Measurements from ENCODE around the gene DENND1A.
A peak's percentile ranks its signal among the peaks of the same experiment; 100 is the strongest.
"Not testable (repeated sequence)": the region's sequence is repeated elsewhere in the genome, so short reads cannot be mapped to it uniquely, and the experiment has no call there.

Gene DENND1A

DNA sequence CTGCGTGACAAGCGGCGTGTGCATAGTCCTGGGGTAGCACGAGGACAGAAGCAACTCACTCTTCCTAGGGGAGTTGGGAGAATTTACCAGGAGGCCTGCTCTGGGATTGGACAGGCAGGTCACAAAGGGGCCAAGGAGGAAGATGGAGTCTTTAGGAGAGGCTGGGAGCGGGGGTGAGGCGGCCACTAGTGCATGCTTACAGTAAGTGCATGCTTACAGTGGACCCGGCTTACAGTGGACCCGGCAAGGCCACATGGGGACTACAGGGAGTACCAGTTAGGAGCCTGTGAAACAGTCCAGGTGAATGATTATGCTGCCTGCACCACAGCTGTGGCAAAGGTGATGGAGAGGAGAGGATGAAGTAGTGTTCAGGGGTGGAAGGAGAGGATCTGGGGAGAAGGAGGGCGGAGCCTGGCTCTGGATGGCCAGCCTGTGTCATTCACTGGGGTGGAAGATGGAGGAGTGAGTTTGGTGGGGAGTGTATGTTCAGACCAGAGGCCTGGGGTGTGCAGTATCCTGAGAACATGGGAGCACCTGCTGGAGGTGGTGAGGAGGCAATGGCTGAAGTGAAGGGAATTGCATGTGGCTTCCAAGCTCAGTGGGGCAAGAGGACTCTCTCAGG lies 495.2 kb downstream of the DENND1A start:
- Histone ChIP-seq H3K9me3 (ENCODE audit: insufficient read depth, low read length) (no peaks in the 10 kb centered on the region), H3K4me3 (ENCODE audit: insufficient read length, low read depth) (no peak overlapping the region), H3K27me3 (ENCODE audit: insufficient read depth, insufficient read length) (no peaks in the 10 kb centered on the region), H3K9ac (ENCODE audit: insufficient read length, low read depth) (no peak overlapping the region), H3K4me1 (ENCODE audit: insufficient read depth, insufficient read length) (peaks cover 6% of the 10 kb centered on the region), H3K36me3 (ENCODE audit: insufficient read depth, insufficient read length, low read length) (no peaks in the 10 kb centered on the region)
- TF ChIP-seq YY1 (IDR thresholded peaks at IDR 0.05; ENCODE audit: insufficient read depth, insufficient read length), result peak; percentile 16
- TF ChIP-seq ZNF274 (IDR thresholded peaks at IDR 0.05; ENCODE audit: low read depth, low read length), result no peak
- TF ChIP-seq SUZ12 (IDR thresholded peaks at IDR 0.05; ENCODE audit: extremely low read depth, insufficient read depth, insufficient read length), result no peak
- DNase-seq (ENCODE audit: low read depth, low spot score), result peak; percentile 50

DNA sequence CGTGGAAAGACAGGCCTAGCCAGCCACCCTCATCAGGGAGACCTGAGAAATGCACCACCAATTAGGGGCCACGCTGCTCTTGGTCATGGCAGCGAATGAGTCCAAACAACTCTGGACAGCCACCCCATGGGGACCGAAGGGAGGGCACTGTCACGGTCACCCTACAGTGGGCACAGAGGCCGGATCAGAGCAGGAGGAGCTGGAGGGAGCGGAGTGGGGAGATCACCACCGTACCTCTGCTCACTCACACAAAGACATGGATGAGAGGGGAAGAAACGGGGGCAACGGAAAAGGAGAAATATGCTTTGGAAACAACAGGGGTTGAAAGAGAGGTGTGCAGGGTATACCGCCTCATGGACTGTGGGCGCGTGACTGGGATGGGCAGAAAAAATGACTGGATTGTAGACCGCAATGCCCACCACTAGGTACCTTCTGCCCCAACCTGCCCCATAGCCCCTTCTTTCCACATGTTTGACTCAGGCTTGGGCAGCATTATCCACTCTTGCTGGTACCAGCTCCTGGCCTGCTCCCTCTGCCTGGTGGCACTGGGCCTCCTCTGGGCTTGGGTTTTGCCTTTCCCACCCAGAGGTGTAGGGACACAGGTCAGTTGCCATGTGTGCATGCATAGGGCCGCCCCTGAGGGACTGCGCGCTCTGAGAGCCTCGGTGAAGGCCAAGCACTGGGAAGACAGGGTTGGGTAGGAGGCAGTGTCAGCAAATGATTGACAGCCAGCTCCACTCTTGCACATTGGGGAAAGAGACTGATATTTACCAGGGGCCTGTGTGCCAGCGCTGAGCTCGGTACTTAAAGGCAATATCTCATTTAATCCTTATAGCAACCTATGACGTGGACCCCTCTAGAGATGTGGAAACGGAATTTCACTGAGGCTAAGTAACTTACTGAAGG lies 497.3 kb downstream of the DENND1A start:
- no peaks in the 10 kb centered on the region for H3K4me1 ChIP-seq (ENCODE audit: insufficient read depth, insufficient read length)
- no peak for DNase-seq (ENCODE audit: low read depth, low spot score)
- H3K4me3 ChIP-seq (ENCODE audit: insufficient read length, low read depth), result no peak overlapping the region

DNA sequence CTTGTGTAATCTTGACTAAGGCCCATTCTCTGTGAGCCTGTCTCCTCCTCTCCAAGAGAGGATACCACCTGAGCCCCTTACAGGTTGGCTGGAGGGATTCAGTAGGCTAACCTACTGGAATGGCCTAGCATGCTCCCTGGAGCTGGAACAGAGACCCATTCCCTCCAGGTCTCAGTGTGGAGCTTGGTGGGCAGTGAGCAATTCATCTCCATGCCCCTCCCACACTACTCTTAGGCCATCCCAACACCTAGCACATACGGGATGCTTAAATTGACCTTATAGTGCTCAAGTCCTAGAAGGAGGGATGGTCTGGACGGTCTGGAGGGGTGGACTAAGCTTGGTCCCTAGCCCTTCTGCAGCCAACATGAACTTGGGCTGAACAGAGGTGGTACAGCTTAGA lies 498.3 kb downstream of the DENND1A start:
- no peaks in the 10 kb centered on the region for H3K9me3 ChIP-seq (ENCODE audit: insufficient read depth, low read length)
- peaks cover 2% of the 10 kb centered on the region for H3K4me1 ChIP-seq (ENCODE audit: insufficient read depth, insufficient read length)
- TF ChIP-seq YY1 (IDR thresholded peaks at IDR 0.05; ENCODE audit: insufficient read depth, insufficient read length), result no peak
- TF ChIP-seq SUZ12 (IDR thresholded peaks at IDR 0.05; ENCODE audit: extremely low read depth, insufficient read depth, insufficient read length), result no peak
- no peak for TF ChIP-seq ZNF274 (IDR thresholded peaks at IDR 0.05; ENCODE audit: low read depth, low read length)
- DNase-seq (ENCODE audit: low read depth, low spot score), result no peak
- no peak overlapping the region for H3K4me3 ChIP-seq (ENCODE audit: insufficient read length, low read depth)
- H3K27me3 ChIP-seq (ENCODE audit: insufficient read depth, insufficient read length), result no peaks in the 10 kb centered on the region
- no peak overlapping the region for H3K9ac ChIP-seq (ENCODE audit: insufficient read length, low read depth)
- H3K36me3 ChIP-seq (ENCODE audit: insufficient read depth, insufficient read length, low read length), result peaks cover 3% of the 10 kb centered on the region

More for the DNA sequence above, 497.3 kb downstream of the DENND1A start:
- no peaks in the 10 kb centered on the region for H3K27me3 ChIP-seq (ENCODE audit: insufficient read depth, insufficient read length)
- peaks cover 2% of the 10 kb centered on the region for H3K36me3 ChIP-seq (ENCODE audit: insufficient read depth, insufficient read length, low read length)
- no peaks in the 10 kb centered on the region for H3K9me3 ChIP-seq (ENCODE audit: insufficient read depth, low read length)
- TF ChIP-seq SUZ12 (IDR thresholded peaks at IDR 0.05; ENCODE audit: extremely low read depth, insufficient read depth, insufficient read length) (no peak), ZNF274 (IDR thresholded peaks at IDR 0.05; ENCODE audit: low read depth, low read length) (no peak), YY1 (IDR thresholded peaks at IDR 0.05; ENCODE audit: insufficient read depth, insufficient read length) (no peak)
- no peak overlapping the region for H3K9ac ChIP-seq (ENCODE audit: insufficient read length, low read depth)

DNA sequence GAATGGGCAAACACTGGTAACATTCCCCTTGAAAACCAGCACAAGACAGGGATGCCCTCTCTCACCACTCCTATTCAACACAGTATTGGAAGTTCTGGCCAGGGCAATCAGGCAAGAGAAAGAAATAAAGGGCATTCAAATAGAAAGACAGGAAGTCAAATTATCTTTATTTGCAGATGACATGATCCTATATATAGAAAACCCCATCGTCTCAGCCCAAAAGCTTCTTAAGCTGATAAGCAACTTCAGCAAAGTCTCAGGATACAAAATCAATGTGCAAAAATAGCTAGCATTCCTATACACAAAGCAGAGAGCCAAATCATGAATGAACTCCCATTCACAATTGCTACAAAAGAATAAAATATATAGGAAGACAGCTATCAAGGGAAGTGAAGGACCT lies 501.5 kb downstream of the DENND1A start:
- not testable (repeated sequence) for H3K27me3 ChIP-seq (ENCODE audit: insufficient read depth, insufficient read length); DNase-seq (ENCODE audit: low read depth, low spot score); H3K9me3 ChIP-seq (ENCODE audit: insufficient read depth, low read length); H3K36me3 ChIP-seq (ENCODE audit: insufficient read depth, insufficient read length, low read length); H3K4me3 ChIP-seq (ENCODE audit: insufficient read length, low read depth); H3K9ac ChIP-seq (ENCODE audit: insufficient read length, low read depth)
- peaks cover 11% of the 10 kb centered on the region for H3K4me1 ChIP-seq (ENCODE audit: insufficient read depth, insufficient read length)

DNA sequence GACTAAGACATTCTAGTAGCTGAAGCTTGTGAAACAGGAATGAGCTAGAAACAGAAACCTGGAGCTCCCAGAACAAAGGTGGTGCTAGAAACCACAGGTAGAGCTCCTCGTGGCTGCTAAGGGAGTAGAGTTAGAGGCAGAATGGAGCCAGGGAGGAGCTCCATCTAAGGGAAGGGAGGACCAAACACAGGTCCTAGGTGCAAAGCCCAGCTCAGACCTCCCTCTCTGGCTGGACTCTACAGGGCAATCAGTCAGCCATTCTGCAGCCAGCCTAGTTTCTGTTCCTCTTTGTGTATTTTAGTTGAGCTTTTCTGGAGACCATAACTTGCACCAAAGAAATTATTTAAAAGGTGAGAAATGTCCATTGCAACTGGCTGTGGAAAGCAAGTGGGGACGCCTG lies 503.5 kb downstream of the DENND1A start:
- peaks cover 3% of the 10 kb centered on the region for H3K36me3 ChIP-seq (ENCODE audit: insufficient read depth, insufficient read length, low read length)
- H3K4me1 ChIP-seq (ENCODE audit: insufficient read depth, insufficient read length), result peaks cover 21% of the 10 kb centered on the region
- TF ChIP-seq SUZ12 (IDR thresholded peaks at IDR 0.05; ENCODE audit: extremely low read depth, insufficient read depth, insufficient read length), result no peak
- no peak for TF ChIP-seq YY1 (IDR thresholded peaks at IDR 0.05; ENCODE audit: insufficient read depth, insufficient read length)
- no peak for TF ChIP-seq ZNF274 (IDR thresholded peaks at IDR 0.05; ENCODE audit: low read depth, low read length)
- H3K9ac ChIP-seq (ENCODE audit: insufficient read length, low read depth), result no peak overlapping the region
- DNase-seq (ENCODE audit: low read depth, low spot score), result no peak
- no peaks in the 10 kb centered on the region for H3K27me3 ChIP-seq (ENCODE audit: insufficient read depth, insufficient read length)
- no peaks in the 10 kb centered on the region for H3K9me3 ChIP-seq (ENCODE audit: insufficient read depth, low read length)
- H3K4me3 ChIP-seq (ENCODE audit: insufficient read length, low read depth), result no peak overlapping the region

DNA sequence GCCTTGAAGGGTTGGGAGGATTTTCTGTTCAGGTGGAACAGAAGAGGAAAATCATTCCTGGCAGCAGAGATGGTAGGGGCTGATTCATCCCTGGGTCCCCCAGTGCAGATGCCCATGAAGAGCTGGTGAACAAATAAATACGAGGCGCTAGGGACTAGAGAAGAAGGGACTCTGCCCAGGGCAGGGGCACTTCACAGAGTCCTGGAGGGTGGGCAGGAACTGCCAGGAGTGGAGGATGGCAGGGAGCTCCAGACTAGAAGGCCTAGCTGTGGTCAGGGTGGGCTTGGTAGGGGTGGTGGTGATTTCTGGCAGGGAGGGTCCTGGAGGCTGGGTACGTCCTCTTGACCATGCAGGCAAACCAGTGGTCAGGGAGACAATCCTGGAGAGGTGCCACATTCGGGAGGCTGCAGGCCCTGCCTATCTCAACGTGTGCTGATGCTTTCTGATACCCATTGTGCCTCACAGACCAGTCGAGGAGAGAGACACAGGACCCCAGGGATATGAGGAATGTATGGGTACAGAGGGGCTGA lies 504.0 kb downstream of the DENND1A start:
- no peak overlapping the region for H3K9ac ChIP-seq (ENCODE audit: insufficient read length, low read depth)
- no peak for DNase-seq (ENCODE audit: low read depth, low spot score)
- no peak overlapping the region for H3K4me3 ChIP-seq (ENCODE audit: insufficient read length, low read depth)
- no peaks in the 10 kb centered on the region for H3K9me3 ChIP-seq (ENCODE audit: insufficient read depth, low read length)
- peaks cover 3% of the 10 kb centered on the region for H3K36me3 ChIP-seq (ENCODE audit: insufficient read depth, insufficient read length, low read length)
- no peaks in the 10 kb centered on the region for H3K27me3 ChIP-seq (ENCODE audit: insufficient read depth, insufficient read length)
- no peak for TF ChIP-seq SUZ12 (IDR thresholded peaks at IDR 0.05; ENCODE audit: extremely low read depth, insufficient read depth, insufficient read length)
- no peak for TF ChIP-seq ZNF274 (IDR thresholded peaks at IDR 0.05; ENCODE audit: low read depth, low read length)
- TF ChIP-seq YY1 (IDR thresholded peaks at IDR 0.05; ENCODE audit: insufficient read depth, insufficient read length), result no peak
- peaks cover 26% of the 10 kb centered on the region for H3K4me1 ChIP-seq (ENCODE audit: insufficient read depth, insufficient read length)

DNA sequence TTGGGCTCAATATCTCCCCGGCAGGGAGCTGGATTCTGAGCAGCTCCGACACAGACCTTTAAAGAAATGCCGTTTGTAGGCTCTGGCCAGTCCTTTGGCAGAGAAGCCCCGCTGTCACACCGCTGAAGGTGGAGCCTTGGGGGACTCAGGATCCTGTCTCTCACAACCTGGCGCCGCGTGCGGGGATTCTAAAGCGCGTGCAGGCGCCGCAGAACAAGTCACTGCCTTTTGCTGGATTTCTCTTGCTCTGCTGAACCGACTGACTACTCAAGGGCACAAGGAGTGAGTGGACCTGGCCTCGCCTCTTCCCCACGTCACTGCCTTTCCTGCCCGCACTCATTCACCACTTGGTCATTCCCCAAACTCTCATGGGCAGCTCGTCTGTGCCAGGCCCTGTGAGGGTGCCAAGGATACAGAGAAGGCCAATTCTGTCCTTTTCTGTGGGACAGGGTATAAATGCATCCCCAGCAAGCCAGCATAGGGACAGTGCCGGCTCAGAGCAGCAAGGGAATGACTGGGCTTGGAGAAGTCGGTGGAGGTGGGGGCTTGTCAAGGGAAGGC lies 504.6 kb downstream of the DENND1A start:
- DNase-seq (ENCODE audit: low read depth, low spot score), result no peak
- TF ChIP-seq ZNF274 (IDR thresholded peaks at IDR 0.05; ENCODE audit: low read depth, low read length) (no peak), SUZ12 (IDR thresholded peaks at IDR 0.05; ENCODE audit: extremely low read depth, insufficient read depth, insufficient read length) (no peak), YY1 (IDR thresholded peaks at IDR 0.05; ENCODE audit: insufficient read depth, insufficient read length) (no peak)

More for the DNA sequence above, 504.6 kb downstream of the DENND1A start:
- Histone ChIP-seq H3K4me3 (ENCODE audit: insufficient read length, low read depth) (no peak overlapping the region), H3K36me3 (ENCODE audit: insufficient read depth, insufficient read length, low read length) (peaks cover 3% of the 10 kb centered on the region), H3K9me3 (ENCODE audit: insufficient read depth, low read length) (no peaks in the 10 kb centered on the region), H3K9ac (ENCODE audit: insufficient read length, low read depth) (no peak overlapping the region), H3K27me3 (ENCODE audit: insufficient read depth, insufficient read length) (no peaks in the 10 kb centered on the region), H3K4me1 (ENCODE audit: insufficient read depth, insufficient read length) (peaks cover 27% of the 10 kb centered on the region)

Data from NT2/D1 (cell line).